GM19099 (cell line): Measurements from ENCODE around the gene TNFAIP8.

Source experiments
- POLR2A ChIP-seq: IDR thresholded peaks from 3 replicates; pipeline ENCODE4 v1.6.1; 2011; ENCODE audit warnings: low read depth; ENCODE audit not compliant: insufficient read length; ENCODE audit errors: extremely low read depth

TNFAIP8 gene

GRCh38 chr5:119388619-119389190 lies 32.9 kb downstream of the TNFAIP8 start:
- no peak for TF ChIP-seq POLR2A

- no peak for TF ChIP-seq POLR2A
Observed at GRCh38 chr5:119389288-119390030, 33.6 kb downstream of the TNFAIP8 start.

GRCh38 chr5:119390404-119390803 lies 34.6 kb downstream of the TNFAIP8 start:
- no peak for TF ChIP-seq POLR2A

- no peak for TF ChIP-seq POLR2A
Observed at GRCh38 chr5:119393201-119393691, 37.4 kb downstream of the TNFAIP8 start.

- no peak for TF ChIP-seq POLR2A
Observed at GRCh38 chr5:119393746-119394145, 37.9 kb downstream of the TNFAIP8 start.

GRCh38 chr5:119395080-119395836 lies 39.4 kb downstream of the TNFAIP8 start:
- TF ChIP-seq POLR2A = no peak

- no peak for TF ChIP-seq POLR2A
Observed at GRCh38 chr5:119396030-119396664, 40.3 kb downstream of the TNFAIP8 start.

GRCh38 chr5:119397518-119398380 lies 41.9 kb downstream of the TNFAIP8 start:
- no peak for TF ChIP-seq POLR2A

GRCh38 chr5:119398727-119399466 lies 43.1 kb downstream of the TNFAIP8 start:
- no peak for TF ChIP-seq POLR2A

GRCh38 chr5:119400245-119400644 lies 44.4 kb downstream of the TNFAIP8 start:
- no peak for TF ChIP-seq POLR2A

GRCh38 chr5:119402081-119402480 lies 46.3 kb downstream of the TNFAIP8 start:
- TF ChIP-seq POLR2A = no peak

- no peak for TF ChIP-seq POLR2A
Observed at GRCh38 chr5:119402555-119402954, 46.7 kb downstream of the TNFAIP8 start.

- TF ChIP-seq POLR2A = no peak
Observed at GRCh38 chr5:119404033-119404432, 48.2 kb downstream of the TNFAIP8 start.

GRCh38 chr5:119405419-119405818 lies 49.6 kb downstream of the TNFAIP8 start:
- TF ChIP-seq POLR2A = no peak

GRCh38 chr5:119406551-119407110 lies 50.8 kb downstream of the TNFAIP8 start:
- TF ChIP-seq POLR2A = no peak
